HEK293T (cell line): Measurements from ENCODE around the gene GCKR.

ENCODE experiments used
- ARNT ChIP-seq: fragments of 450-650 bp; IDR thresholded peaks from 2 replicates; pipeline ENCODE4 v1.6.1; 2017; ENCODE audit warnings: mild to moderate bottlenecking
- CTBP1 ChIP-seq: fragments of 450-650 bp; IDR thresholded peaks from 2 replicates; pipeline ENCODE4 v1.6.1; 2016; ENCODE audit warnings: borderline replicate concordance
- ELF4 ChIP-seq: fragments of 450-650 bp; IDR thresholded peaks from 2 replicates; pipeline ENCODE4 v1.6.1; 2017; ENCODE audit warnings: antibody characterized with exemption
- FOXA1 ChIP-seq: fragments of 450-650 bp; IDR thresholded peaks from 2 replicates; pipeline ENCODE4 v1.6.1; 2016; ENCODE audit warnings: mild to moderate bottlenecking
- FOXK2 ChIP-seq: fragments of 450-650 bp; IDR thresholded peaks from 2 replicates; pipeline ENCODE4 v1.6.1; 2016; ENCODE audit warnings: mild to moderate bottlenecking
- FOXM1 ChIP-seq: fragments of 450-650 bp; IDR thresholded peaks from 2 replicates; pipeline ENCODE4 v1.6.1; 2017; ENCODE audit warnings: mild to moderate bottlenecking, borderline replicate concordance
- HDGF ChIP-seq: fragments of 450-650 bp; IDR thresholded peaks from 2 replicates; pipeline ENCODE4 v1.6.1; 2017; ENCODE audit warnings: antibody characterized with exemption, borderline replicate concordance
- L3MBTL2 ChIP-seq: fragments of 450-650 bp; conservative IDR thresholded peaks from 2 replicates; pipeline ENCODE4 v1.6.1; 2016; ENCODE audit warnings: mild to moderate bottlenecking
- PKNOX1 ChIP-seq: fragments of 450-650 bp; IDR thresholded peaks from 2 replicates; pipeline ENCODE4 v1.6.1; 2016
- SP1 ChIP-seq: fragments of 450-650 bp; IDR thresholded peaks from 2 replicates; pipeline ENCODE4 v1.6.1; 2017
- SUZ12 ChIP-seq: fragments of 450-650 bp; IDR thresholded peaks from 2 replicates; pipeline ENCODE4 v1.6.1; 2016; ENCODE audit warnings: mild to moderate bottlenecking
- TARDBP ChIP-seq: fragments of 450-650 bp; IDR thresholded peaks from 2 replicates; pipeline ENCODE4 v1.6.1; 2016
- ZNF384 ChIP-seq: fragments of 450-650 bp; IDR thresholded peaks from 2 replicates; pipeline ENCODE4 v1.6.1; 2016

GRCh38 chr2:27572998-27573429 is 76.4 kb downstream of the GCKR start:
- TF ChIP-seq FOXM1 (no peak), CTBP1 (no peak), ARNT (no peak), FOXK2 (no peak), ELF4 (no peak), ZNF384 (no peak), PKNOX1 (no peak), SUZ12 (no peak), SP1 (no peak), TARDBP (no peak), HDGF (no peak), FOXA1 (no peak), L3MBTL2 (no peak)
